Esophagus squamous epithelium (tissue), 5 donors: ENCODE results near the gene SCAMP2. TPM values are rescaled to one million over a fixed set of nuclear protein-coding genes. Genes with fewer than 3 reads are reported as not detected.

Experiments used
- DNase-seq: peaks from one replicate; lab custom pipeline; 2025; lab: John Stamatoyannopoulos, UW
- H3K27ac ChIP-seq, 4 donors: fragments of 200-600 bp; sonication (generic); one replicate each; pipeline ENCODE4 v1.5.1; 2016 to 2019; ENCODE audit warnings: mild to moderate bottlenecking in 1 of 4
- H3K27me3 ChIP-seq, 4 donors: fragments of 200-600 bp; sonication (generic); 1 replicate in 3 of 4; 2 replicates in 1 of 4; pipeline versions ENCODE4 v1.5.1 to v1.6.0; 2017 to 2021; ENCODE audit warnings: antibody characterized with exemption in 1 of 4
- H3K36me3 ChIP-seq, 3 donors: fragments of 200-600 bp; sonication (generic); one replicate each; pipeline ENCODE4 v1.5.1; 2016 to 2019
- H3K4me1 ChIP-seq, 3 donors: fragments of 200-600 bp; sonication (generic); one replicate each; pipeline ENCODE4 v1.5.1; 2017 to 2019
- H3K4me3 ChIP-seq, 4 donors: fragments of 200-600 bp; sonication (generic); 1 replicate in 3 of 4; 2 replicates in 1 of 4; pipeline ENCODE4 v1.5.1; 2016 to 2019; ENCODE audit warnings: mild to moderate bottlenecking in 2 of 4, moderate library complexity in 1 of 4
- H3K9me3 ChIP-seq, 3 donors: fragments of 200-600 bp; sonication (generic); one replicate each; pipeline ENCODE4 v1.5.1; 2016 to 2019
- POLR2A ChIP-seq, 4 donors: fragments of 450-650 bp; IDR thresholded peaks; one replicate each; pipeline ENCODE4 v1.6.1; 2017; ENCODE audit warnings: antibody characterized with exemption in 4 of 4, mild to moderate bottlenecking in 4 of 4, moderate library complexity in 3 of 4
- WGBS, 2 donors: methylation state at CpG; one replicate each; pipeline ENCODE4 v1.1.5; 2018; 5-methylcytosine and 5-hydroxymethylcytosine counted together
- intact Hi-C: fragments of 100-400 bp; cut with DNase I; formaldehyde crosslinking; loops from one replicate; pipeline ENCODE4 v1.15.0; 2022
- total RNA-seq, 4 donors: library from RNA; depleted of rRNA; stranded (reverse); fragments of >200 nt; gene quantifications; one replicate each; pipeline ENCODE4 v1.1.0, GENCODE V29; 2016
- TF ChIP-seq, protein P1 (sequence below), 6 experiments: fragments of 450-650 bp in 4 of 6; fragments of 200-600 bp in 2 of 6; sonication (generic) in 2 of 6; IDR thresholded peaks; one replicate each; pipeline ENCODE4 v1.5.1; 2016 to 2019; ENCODE audit warnings: antibody characterized with exemption in 6 of 6, mild to moderate bottlenecking in 4 of 6, moderate library complexity in 4 of 6
- donor health status: DM: yes; HTN: yes; CAD: no.

Gene SCAMP2
- total RNA-seq, 4 donors from 2014 or later = 65.8 to 131 (median 88.7) TPM

DNA sequence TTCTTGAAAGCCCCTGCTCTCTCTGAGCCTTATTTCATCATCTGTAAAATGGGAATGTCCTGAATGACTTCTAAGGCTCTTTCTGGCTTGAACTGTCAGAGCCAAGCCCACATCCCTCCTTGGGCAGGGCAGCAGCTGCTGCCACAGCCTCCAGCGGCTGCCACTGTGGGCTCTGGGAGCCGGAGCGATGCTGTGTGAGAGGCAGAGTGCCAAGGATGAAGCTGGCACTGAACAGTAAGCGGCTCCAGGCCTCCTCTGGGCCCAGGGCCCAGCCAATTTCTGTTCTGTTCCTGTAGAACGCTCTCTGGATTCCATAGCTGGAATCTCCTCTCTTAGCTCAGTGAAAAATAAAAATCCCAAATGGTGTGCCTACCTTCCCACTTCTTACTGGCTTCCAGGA is 42.3 kb downstream of the SCAMP2 start:
- peaks cover 0 to 23% (median 0%) of the 10 kb centered on the region in 3 donors for H3K4me1 ChIP-seq
- H3K36me3 ChIP-seq = peaks cover 0 to 4% (median 0%) of the 10 kb centered on the region in 3 donors
- no peak overlapping the region for H3K27ac ChIP-seq
- DNase-seq = no peak
- no peak for TF ChIP-seq POLR2A (IDR thresholded peaks at IDR 0.05)
- TF ChIP-seq, protein P1, sequence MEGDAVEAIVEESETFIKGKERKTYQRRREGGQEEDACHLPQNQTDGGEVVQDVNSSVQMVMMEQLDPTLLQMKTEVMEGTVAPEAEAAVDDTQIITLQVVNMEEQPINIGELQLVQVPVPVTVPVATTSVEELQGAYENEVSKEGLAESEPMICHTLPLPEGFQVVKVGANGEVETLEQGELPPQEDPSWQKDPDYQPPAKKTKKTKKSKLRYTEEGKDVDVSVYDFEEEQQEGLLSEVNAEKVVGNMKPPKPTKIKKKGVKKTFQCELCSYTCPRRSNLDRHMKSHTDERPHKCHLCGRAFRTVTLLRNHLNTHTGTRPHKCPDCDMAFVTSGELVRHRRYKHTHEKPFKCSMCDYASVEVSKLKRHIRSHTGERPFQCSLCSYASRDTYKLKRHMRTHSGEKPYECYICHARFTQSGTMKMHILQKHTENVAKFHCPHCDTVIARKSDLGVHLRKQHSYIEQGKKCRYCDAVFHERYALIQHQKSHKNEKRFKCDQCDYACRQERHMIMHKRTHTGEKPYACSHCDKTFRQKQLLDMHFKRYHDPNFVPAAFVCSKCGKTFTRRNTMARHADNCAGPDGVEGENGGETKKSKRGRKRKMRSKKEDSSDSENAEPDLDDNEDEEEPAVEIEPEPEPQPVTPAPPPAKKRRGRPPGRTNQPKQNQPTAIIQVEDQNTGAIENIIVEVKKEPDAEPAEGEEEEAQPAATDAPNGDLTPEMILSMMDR (IDR thresholded peaks at IDR 0.05) = no peak
- H3K4me3 ChIP-seq = no peak overlapping the region
- no peaks in the 10 kb centered on the region for H3K9me3 ChIP-seq
- peaks cover 0 to 44% (median 2%) of the 10 kb centered on the region in 4 donors for H3K27me3 ChIP-seq
- intact Hi-C loops = no loop called here
- WGBS, 2 donors = 32 to 60% methylated on average over 1 to 5 of the region's 5 CpGs

DNA sequence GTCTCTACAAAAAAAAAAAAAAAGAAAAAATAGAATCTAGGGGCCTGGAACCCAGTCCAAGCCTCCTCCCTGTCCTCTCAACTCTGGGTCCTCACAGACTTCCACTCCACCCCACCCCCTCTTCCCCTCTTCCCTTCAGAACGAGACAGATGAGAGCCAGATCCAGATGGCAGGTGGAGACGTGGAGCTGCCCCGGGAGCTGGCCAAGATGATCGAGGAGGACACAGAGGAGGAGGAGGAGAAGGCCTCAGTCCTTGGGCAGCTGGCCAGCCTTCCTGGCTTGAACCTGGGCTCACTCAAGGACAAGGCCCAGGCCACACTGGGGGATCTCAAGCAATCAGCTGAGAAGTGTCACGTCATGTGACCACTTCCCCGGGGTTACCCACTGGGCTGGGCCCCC is 43.2 kb downstream of the SCAMP2 start:
- Histone ChIP-seq H3K36me3 (no peaks in the 10 kb centered on the region), H3K9me3 (no peaks in the 10 kb centered on the region), H3K27me3 (peaks cover 0 to 49% (median 2%) of the 10 kb centered on the region in 4 donors), H3K4me1 (peaks cover 0 to 23% (median 0%) of the 10 kb centered on the region in 3 donors), H3K27ac (no peak overlapping the region), H3K4me3 (no peak overlapping the region)
- 63 to 76% methylated on average over 2 to 6 of the region's 6 CpGs for WGBS, 2 donors
- intact Hi-C loops = no loop called here
- TF ChIP-seq, protein P1 (IDR thresholded peaks at IDR 0.05) = no peak
- DNase-seq = no peak

- peaks cover 0 to 50% (median 2%) of the 10 kb centered on the region in 4 donors for H3K27me3 ChIP-seq
- H3K9me3 ChIP-seq = no peaks in the 10 kb centered on the region
- intact Hi-C loops = no loop called here
- no peaks in the 10 kb centered on the region for H3K36me3 ChIP-seq
- no peak overlapping the region for H3K27ac ChIP-seq
- 31 to 33% methylated on average over 3 of the region's 3 CpGs for WGBS, 2 donors
- no peak overlapping the region for H3K4me3 ChIP-seq
- no peak for DNase-seq
- TF ChIP-seq, protein P1 (IDR thresholded peaks at IDR 0.05) = no peak
- TF ChIP-seq POLR2A (IDR thresholded peaks at IDR 0.05) = no peak
- H3K4me1 ChIP-seq = peaks cover 0 to 23% (median 0%) of the 10 kb centered on the region in 3 donors
Measured at GRCh38 chr15:74829486-74829885, 43.7 kb downstream of the SCAMP2 start.

DNA sequence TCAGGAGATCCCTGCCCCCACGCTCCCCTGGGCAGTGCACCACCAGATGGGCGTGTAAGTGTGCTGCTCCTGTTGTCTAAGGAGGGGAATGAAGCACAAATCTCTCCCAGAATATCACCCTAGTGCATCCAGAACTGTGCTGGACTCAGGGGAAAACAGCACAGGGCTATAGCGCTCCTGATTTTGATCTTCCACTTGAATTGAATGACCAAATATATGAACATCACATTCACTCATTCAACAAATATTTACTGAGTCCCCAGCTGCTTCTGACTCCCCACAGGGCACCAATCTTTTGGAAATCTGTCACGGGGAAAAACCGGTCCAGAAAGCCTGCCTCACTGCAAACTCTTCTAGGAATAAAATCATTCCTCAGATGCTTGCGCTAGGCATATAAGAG is 44.3 kb downstream of the SCAMP2 start:
- WGBS, 2 donors = 69 to 76% methylated on average over 4 to 6 of the region's 6 CpGs
- DNase-seq = no peak
- Histone ChIP-seq H3K9me3 (no peaks in the 10 kb centered on the region), H3K4me3 (no peak overlapping the region), H3K4me1 (peaks cover 0 to 23% (median 0%) of the 10 kb centered on the region in 3 donors), H3K27ac (no peak overlapping the region), H3K36me3 (no peaks in the 10 kb centered on the region), H3K27me3 (peaks cover 0 to 56% (median 2%) of the 10 kb centered on the region in 4 donors)
- TF ChIP-seq, protein P1 (IDR thresholded peaks at IDR 0.05) = no peak
- no peak for TF ChIP-seq POLR2A (IDR thresholded peaks at IDR 0.05)
- intact Hi-C loops = no loop called here

GRCh38 chr15:74827614-74828013 is 45.6 kb downstream of the SCAMP2 start:
- peaks cover 0 to 23% (median 0%) of the 10 kb centered on the region in 3 donors for H3K4me1 ChIP-seq
- intact Hi-C loops = no loop called here
- no peak for DNase-seq
- no peaks in the 10 kb centered on the region for H3K36me3 ChIP-seq
- H3K9me3 ChIP-seq = no peaks in the 10 kb centered on the region
- H3K27me3 ChIP-seq = peaks cover 0 to 56% (median 2%) of the 10 kb centered on the region in 4 donors
- 45 to 60% methylated on average over 1 to 5 of the region's 5 CpGs for WGBS, 2 donors
- no peak overlapping the region for H3K27ac ChIP-seq
- TF ChIP-seq POLR2A (IDR thresholded peaks at IDR 0.05) = no peak
- TF ChIP-seq, protein P1 (IDR thresholded peaks at IDR 0.05) = no peak
- H3K4me3 ChIP-seq = no peak overlapping the region
